Neural cell (in vitro differentiated cells): ENCODE measurements around the gene CSRNP3. TPM values are rescaled to one million over a fixed set of nuclear protein-coding genes. Genes with fewer than 3 reads are reported as not detected.

Source experiments
- H2AFZ ChIP-seq: fragments of 200-600, 300-800 bp; sonication (generic), shearing (Covaris generic); 2 replicates; pipeline ENCODE4 v1.6.0; 2014; ENCODE audit warnings: low read depth, mild to moderate bottlenecking, antibody characterized with exemption, low read length, moderate library complexity
- H3F3A ChIP-seq: fragments of 200-600 bp; shearing (Covaris generic); 2 replicates; pipeline ENCODE4 v1.6.1; 2016; ENCODE audit warnings: mild to moderate bottlenecking, moderate library complexity, mixed read lengths, antibody characterized with exemption, low read length; ENCODE audit not compliant: insufficient read depth, poor library complexity, severe bottlenecking
- H3K27ac ChIP-seq: fragments of 200-600, 300-800 bp; sonication (generic), shearing (Covaris generic); 2 replicates; pipeline ENCODE4 v1.5.1; 2014; ENCODE audit warnings: mild to moderate bottlenecking, low read length, moderate library complexity
- H3K27me3 ChIP-seq: fragments of 300-800, 200-600 bp; sonication (generic), shearing (Covaris generic); 2 replicates; pipeline ENCODE4 v1.6.0; 2014; ENCODE audit warnings: mild to moderate bottlenecking, low read depth, low read length, moderate library complexity; ENCODE audit not compliant: insufficient read depth
- H3K36me3 ChIP-seq: fragments of 300-800, 200-600 bp; sonication (generic), shearing (Covaris generic); 2 replicates; pipeline ENCODE4 v1.5.1; 2014; ENCODE audit warnings: mild to moderate bottlenecking, antibody characterized with exemption, low read length, moderate library complexity; ENCODE audit not compliant: insufficient read depth
- H3K4me2 ChIP-seq: fragments of 300-800, 200-600 bp; sonication (generic), shearing (Covaris generic); 2 replicates; pipeline ENCODE4 v1.6.0; 2014; ENCODE audit warnings: mild to moderate bottlenecking, low read length
- H3K4me3 ChIP-seq: fragments of 300-800, 200-600 bp; sonication (generic), shearing (Covaris generic); 2 replicates; pipeline ENCODE4 v1.5.1; 2014; ENCODE audit warnings: mild to moderate bottlenecking, low read length, moderate library complexity
- H3K79me2 ChIP-seq: fragments of 200-600 bp; shearing (Covaris generic); replicated peaks from 2 replicates; pipeline ENCODE4 v1.6.0; 2014; ENCODE audit warnings: mild to moderate bottlenecking, low read length, moderate library complexity; ENCODE audit not compliant: insufficient read depth
- H3K9ac ChIP-seq: fragments of 300-800, 200-600 bp; sonication (generic), shearing (Covaris generic); 2 replicates; pipeline ENCODE4 v1.6.1; 2016; ENCODE audit warnings: mild to moderate bottlenecking, low read length, mixed read lengths
- H3K9me2 ChIP-seq: fragments of 200-600 bp; shearing (Covaris generic); 2 replicates; pipeline ENCODE4 v1.6.1; 2016; ENCODE audit warnings: mild to moderate bottlenecking, low read length, mixed read lengths; ENCODE audit not compliant: insufficient read depth
- H3K9me3 ChIP-seq: fragments of 200-600, 300-800 bp; sonication (generic), shearing (Covaris generic); 2 replicates; pipeline ENCODE4 v1.6.1; 2016; ENCODE audit warnings: mild to moderate bottlenecking, mixed run types, low read length, moderate library complexity, mixed read lengths
- H4K20me1 ChIP-seq: fragments of 200-600 bp; shearing (Covaris generic); 2 replicates; pipeline ENCODE4 v1.6.1; 2016; ENCODE audit warnings: mild to moderate bottlenecking, mixed run types; ENCODE audit not compliant: insufficient read depth
- CTCF ChIP-seq: fragments of 450-650 bp; IDR thresholded peaks from 2 replicates; pipeline ENCODE4 v1.5.1; 2014; ENCODE audit warnings: antibody characterized with exemption, mild to moderate bottlenecking, moderate library complexity; ENCODE audit not compliant: poor library complexity, severe bottlenecking
- EP300 ChIP-seq: fragments of 450-650 bp; conservative IDR thresholded peaks from 2 replicates; pipeline ENCODE4 v1.6.1; 2014; ENCODE audit warnings: antibody characterized with exemption, mild to moderate bottlenecking, moderate library complexity; ENCODE audit not compliant: poor library complexity, severe bottlenecking
- EZH2 ChIP-seq: fragments of 200-600, 300-800 bp; shearing (Covaris generic), sonication (generic); IDR thresholded peaks from 2 replicates; pipeline ENCODE4 v1.6.1; 2014; ENCODE audit warnings: antibody characterized with exemption, low read length, borderline replicate concordance, mild to moderate bottlenecking; ENCODE audit not compliant: insufficient read depth, poor library complexity, severe bottlenecking
- MXI1 ChIP-seq: fragments of 450-650 bp; conservative IDR thresholded peaks from 2 replicates; pipeline ENCODE4 v1.6.1; 2014; ENCODE audit warnings: antibody characterized with exemption, mild to moderate bottlenecking; ENCODE audit not compliant: poor library complexity, severe bottlenecking
- POLR2AphosphoS5 ChIP-seq: IDR thresholded peaks from 2 replicates; pipeline ENCODE4 v1.6.1; 2012
- RAD21 ChIP-seq: fragments of 450-650 bp; conservative IDR thresholded peaks from 2 replicates; pipeline ENCODE4 v1.6.1; 2014; ENCODE audit warnings: antibody characterized with exemption, mild to moderate bottlenecking, moderate library complexity
- REST ChIP-seq: IDR thresholded peaks from 2 replicates; pipeline ENCODE4 v1.6.1; 2012; ENCODE audit warnings: borderline replicate concordance
- SMC3 ChIP-seq: fragments of 450-650 bp; conservative IDR thresholded peaks from 2 replicates; pipeline ENCODE4 v1.6.1; 2014; ENCODE audit warnings: antibody characterized with exemption, mild to moderate bottlenecking, moderate library complexity; ENCODE audit not compliant: poor library complexity
- TAF1 ChIP-seq: IDR thresholded peaks from 2 replicates; pipeline ENCODE4 v1.6.1; 2012; ENCODE audit warnings: low read depth
- polyA plus RNA-seq: library from polyadenylated mRNA; depleted of rRNA; stranded (reverse); fragments of >200 nt; gene quantifications from 2 replicates; pipeline ENCODE4 v1.2.3, GENCODE V29; 2014

Gene CSRNP3
- polyA plus RNA-seq, 1 donor from 2014 or later: 66.6 TPM

GRCh38 chr2:165454905-165455304 lies 14.6 kb upstream of the CSRNP3 start:
- no peak for TF ChIP-seq CTCF
- no peak for TF ChIP-seq EP300
- TF ChIP-seq RAD21: no peak
- no peak for TF ChIP-seq MXI1
- TF ChIP-seq POLR2AphosphoS5: no peak
- no peak for TF ChIP-seq EZH2
- no peak for TF ChIP-seq SMC3
- TF ChIP-seq TAF1: no peak
- no peak for TF ChIP-seq REST

GRCh38 chr2:165456027-165456426 lies 13.5 kb upstream of the CSRNP3 start:
- Histone ChIP-seq H2AFZ (no peak overlapping the region), H3K27me3 (no peaks in the 10 kb centered on the region), H4K20me1 (no peaks in the 10 kb centered on the region), H3K9me2 (no peaks in the 10 kb centered on the region), H3K9me3 (no peaks in the 10 kb centered on the region), H3K79me2 (no peaks in the 10 kb centered on the region), H3K27ac (no peak overlapping the region), H3K4me2 (no peak overlapping the region), H3K36me3 (no peaks in the 10 kb centered on the region), H3F3A (no peaks in the 10 kb centered on the region), H3K4me3 (no peak overlapping the region), H3K9ac (no peak overlapping the region)
- no peak for TF ChIP-seq RAD21
- TF ChIP-seq REST: no peak
- no peak for TF ChIP-seq CTCF
- TF ChIP-seq EZH2: no peak
- no peak for TF ChIP-seq SMC3
- TF ChIP-seq MXI1: no peak
- TF ChIP-seq EP300: no peak
- no peak for TF ChIP-seq TAF1
- TF ChIP-seq POLR2AphosphoS5: no peak

More at GRCh38 chr2:165454905-165455304, 14.6 kb upstream of the CSRNP3 start:
- H3K79me2 ChIP-seq: no peaks in the 10 kb centered on the region
- H3F3A ChIP-seq: no peaks in the 10 kb centered on the region
- H3K9me3 ChIP-seq: no peaks in the 10 kb centered on the region
- H3K27me3 ChIP-seq: no peaks in the 10 kb centered on the region
- H3K9me2 ChIP-seq: no peaks in the 10 kb centered on the region
- no peak overlapping the region for H3K4me2 ChIP-seq
- no peak overlapping the region for H2AFZ ChIP-seq
- H3K27ac ChIP-seq: no peak overlapping the region
- no peak overlapping the region for H3K9ac ChIP-seq
- no peak overlapping the region for H3K4me3 ChIP-seq
- no peaks in the 10 kb centered on the region for H4K20me1 ChIP-seq
- no peaks in the 10 kb centered on the region for H3K36me3 ChIP-seq
